ENCODE data around the gene C19orf73. TPM values are rescaled to one million over a fixed set of nuclear protein-coding genes. Genes with fewer than 3 reads are reported as not detected.

C19orf73 gene
- total and polyA plus RNA-seq, 9 of the 15 experiments (the other 6 are each of a cell fraction or from before 2014, with no cell fraction given) = 0.08 to 7.4 (median 1.4) TPM

DNA sequence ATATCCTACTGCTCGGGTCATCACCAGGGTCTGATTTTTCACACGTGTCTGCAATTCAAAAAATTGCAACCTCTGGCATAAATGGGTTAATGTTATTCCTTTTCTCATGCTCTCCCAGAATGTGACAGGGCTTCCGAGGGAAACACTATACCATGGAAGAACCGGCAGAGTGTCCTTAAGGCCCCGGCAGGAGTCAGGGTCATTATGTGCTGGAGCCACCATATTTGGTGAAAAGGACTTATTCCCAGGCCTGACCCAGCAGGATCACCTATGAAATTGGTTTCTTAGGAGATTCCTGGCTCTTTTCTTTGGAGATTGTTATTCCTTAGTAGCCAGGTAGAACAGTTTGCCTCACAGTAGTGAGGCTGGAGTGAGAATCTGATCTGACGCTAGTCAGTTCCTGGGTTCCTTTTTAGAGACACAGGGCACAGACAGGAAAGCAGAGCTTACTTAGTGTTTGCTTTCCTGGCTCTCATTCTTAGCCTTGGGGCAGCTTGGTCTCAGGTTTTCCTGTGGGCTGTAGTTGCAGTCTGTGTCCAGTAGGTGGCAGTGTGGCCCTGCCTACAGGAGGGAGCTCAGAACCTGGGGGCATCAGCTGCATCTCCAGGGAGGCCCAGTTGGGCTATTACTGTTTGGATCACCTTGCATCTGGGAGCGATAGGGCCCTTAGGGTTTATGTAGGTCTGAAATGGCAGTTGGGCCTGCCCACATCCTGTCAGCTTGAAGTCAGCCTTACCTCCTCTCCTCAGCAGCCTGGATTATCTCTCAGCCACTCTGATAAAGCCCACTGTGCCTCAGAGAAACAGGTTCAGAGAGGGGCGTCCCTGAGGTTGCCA is 21.3 kb downstream of the C19orf73 start (continued):
- TF ChIP-seq SMC3 (conservative IDR thresholded peaks at IDR 0.05; ENCODE audit: insufficient read depth, low read depth, low read length) = peak; percentile 83
- no peak for TF ChIP-seq NR2C2 (CRISPR knock-in tag; IDR thresholded peaks at IDR 0.05)
- no peak for TF ChIP-seq NR2C2 (tag; IDR thresholded peaks at IDR 0.05)
- no peak for TF ChIP-seq JUN (IDR thresholded peaks at IDR 0.05; ENCODE audit: borderline replicate concordance, low read depth, low read length)
- TF ChIP-seq JUN (CRISPR knock-in tag; IDR thresholded peaks at IDR 0.05; ENCODE audit: borderline replicate concordance) = no peak
- TF ChIP-seq MAFF (IDR thresholded peaks at IDR 0.05; ENCODE audit: low read length) = no peak
- no peak for TF ChIP-seq GATAD2A (IDR thresholded peaks at IDR 0.05)
- TF ChIP-seq ZNF174 (CRISPR knock-in tag; IDR thresholded peaks at IDR 0.05) = no peak
- TF ChIP-seq, protein P1, sequence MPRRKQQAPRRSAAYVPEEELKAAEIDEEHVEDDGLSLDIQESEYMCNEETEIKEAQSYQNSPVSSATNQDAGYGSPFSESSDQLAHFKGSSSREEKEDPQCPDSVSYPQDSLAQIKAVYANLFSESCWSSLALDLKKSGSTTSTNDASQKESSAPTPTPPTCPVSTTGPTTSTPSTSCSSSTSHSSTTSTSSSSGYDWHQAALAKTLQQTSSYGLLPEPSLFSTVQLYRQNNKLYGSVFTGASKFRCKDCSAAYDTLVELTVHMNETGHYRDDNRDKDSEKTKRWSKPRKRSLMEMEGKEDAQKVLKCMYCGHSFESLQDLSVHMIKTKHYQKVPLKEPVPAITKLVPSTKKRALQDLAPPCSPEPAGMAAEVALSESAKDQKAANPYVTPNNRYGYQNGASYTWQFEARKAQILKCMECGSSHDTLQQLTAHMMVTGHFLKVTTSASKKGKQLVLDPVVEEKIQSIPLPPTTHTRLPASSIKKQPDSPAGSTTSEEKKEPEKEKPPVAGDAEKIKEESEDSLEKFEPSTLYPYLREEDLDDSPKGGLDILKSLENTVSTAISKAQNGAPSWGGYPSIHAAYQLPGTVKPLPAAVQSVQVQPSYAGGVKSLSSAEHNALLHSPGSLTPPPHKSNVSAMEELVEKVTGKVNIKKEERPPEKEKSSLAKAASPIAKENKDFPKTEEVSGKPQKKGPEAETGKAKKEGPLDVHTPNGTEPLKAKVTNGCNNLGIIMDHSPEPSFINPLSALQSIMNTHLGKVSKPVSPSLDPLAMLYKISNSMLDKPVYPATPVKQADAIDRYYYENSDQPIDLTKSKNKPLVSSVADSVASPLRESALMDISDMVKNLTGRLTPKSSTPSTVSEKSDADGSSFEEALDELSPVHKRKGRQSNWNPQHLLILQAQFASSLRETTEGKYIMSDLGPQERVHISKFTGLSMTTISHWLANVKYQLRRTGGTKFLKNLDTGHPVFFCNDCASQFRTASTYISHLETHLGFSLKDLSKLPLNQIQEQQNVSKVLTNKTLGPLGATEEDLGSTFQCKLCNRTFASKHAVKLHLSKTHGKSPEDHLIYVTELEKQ (CRISPR knock-in tag; IDR thresholded peaks at IDR 0.05) = no peak
- no peak for TF ChIP-seq HDAC8 (tag; IDR thresholded peaks at IDR 0.05)
- TF ChIP-seq ZNF764 (CRISPR knock-in tag; IDR thresholded peaks at IDR 0.05; ENCODE audit: low read depth) = 0 out of 2 replicates have a peak, but pooled peaks have one; percentile 60
- 0 out of 2 replicates have a peak, but pooled peaks have one; percentile 29 for TF ChIP-seq FOXJ2 (tag; IDR thresholded peaks at IDR 0.05)
- TF ChIP-seq, protein P2, sequence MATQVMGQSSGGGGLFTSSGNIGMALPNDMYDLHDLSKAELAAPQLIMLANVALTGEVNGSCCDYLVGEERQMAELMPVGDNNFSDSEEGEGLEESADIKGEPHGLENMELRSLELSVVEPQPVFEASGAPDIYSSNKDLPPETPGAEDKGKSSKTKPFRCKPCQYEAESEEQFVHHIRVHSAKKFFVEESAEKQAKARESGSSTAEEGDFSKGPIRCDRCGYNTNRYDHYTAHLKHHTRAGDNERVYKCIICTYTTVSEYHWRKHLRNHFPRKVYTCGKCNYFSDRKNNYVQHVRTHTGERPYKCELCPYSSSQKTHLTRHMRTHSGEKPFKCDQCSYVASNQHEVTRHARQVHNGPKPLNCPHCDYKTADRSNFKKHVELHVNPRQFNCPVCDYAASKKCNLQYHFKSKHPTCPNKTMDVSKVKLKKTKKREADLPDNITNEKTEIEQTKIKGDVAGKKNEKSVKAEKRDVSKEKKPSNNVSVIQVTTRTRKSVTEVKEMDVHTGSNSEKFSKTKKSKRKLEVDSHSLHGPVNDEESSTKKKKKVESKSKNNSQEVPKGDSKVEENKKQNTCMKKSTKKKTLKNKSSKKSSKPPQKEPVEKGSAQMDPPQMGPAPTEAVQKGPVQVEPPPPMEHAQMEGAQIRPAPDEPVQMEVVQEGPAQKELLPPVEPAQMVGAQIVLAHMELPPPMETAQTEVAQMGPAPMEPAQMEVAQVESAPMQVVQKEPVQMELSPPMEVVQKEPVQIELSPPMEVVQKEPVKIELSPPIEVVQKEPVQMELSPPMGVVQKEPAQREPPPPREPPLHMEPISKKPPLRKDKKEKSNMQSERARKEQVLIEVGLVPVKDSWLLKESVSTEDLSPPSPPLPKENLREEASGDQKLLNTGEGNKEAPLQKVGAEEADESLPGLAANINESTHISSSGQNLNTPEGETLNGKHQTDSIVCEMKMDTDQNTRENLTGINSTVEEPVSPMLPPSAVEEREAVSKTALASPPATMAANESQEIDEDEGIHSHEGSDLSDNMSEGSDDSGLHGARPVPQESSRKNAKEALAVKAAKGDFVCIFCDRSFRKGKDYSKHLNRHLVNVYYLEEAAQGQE (IDR thresholded peaks at IDR 0.05; ENCODE audit: borderline replicate concordance) = peak; percentile 83
- TF ChIP-seq, protein P2 (CRISPR knock-in tag; IDR thresholded peaks at IDR 0.05; ENCODE audit: low read depth) = no peak
- TF ChIP-seq RBM14 (IDR thresholded peaks at IDR 0.05; ENCODE audit: borderline replicate concordance, insufficient read depth, low read depth, low read length) = no peak
- TF ChIP-seq STAG1 (CRISPR knock-in tag; IDR thresholded peaks at IDR 0.05; ENCODE audit: borderline replicate concordance) = peak; percentile 69; the same call in 1 of the 2 replicates
- no peak for TF ChIP-seq ZNF785 (CRISPR knock-in tag; IDR thresholded peaks at IDR 0.05)

Data from K562 (cell line).